NCI-H2227 (cell line): Measurements from ENCODE around the gene SNRNP25.

Experiments used
- DNase-seq: peaks from one replicate; lab custom pipeline; 2025; ENCODE audit not compliant: unreplicated experiment; lab: John Stamatoyannopoulos, UW

The SNRNP25 gene

GRCh38 chr16:62968-63391 is 9.4 kb downstream of the SNRNP25 start:
- no peak for DNase-seq

DNA sequence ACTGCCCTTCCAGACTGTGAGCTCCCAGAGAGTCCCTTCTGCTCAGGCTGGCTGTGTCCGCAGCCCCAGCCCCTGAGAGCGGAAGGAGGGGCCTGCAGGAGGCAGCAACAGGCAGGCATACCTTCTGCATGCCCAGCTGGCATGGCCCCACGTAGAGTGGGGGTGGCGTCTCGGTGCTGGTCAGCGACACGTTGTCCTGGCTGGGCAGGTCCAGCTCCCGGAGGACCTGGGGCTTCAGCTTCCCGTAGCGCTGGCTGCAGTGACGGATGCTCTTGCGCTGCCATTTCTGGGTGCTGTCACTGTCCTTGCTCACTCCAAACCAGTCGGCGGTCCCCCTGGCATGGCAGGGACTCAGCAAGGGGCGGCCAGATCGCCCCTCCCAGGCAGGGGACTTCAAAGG is 9.8 kb downstream of the SNRNP25 start:
- DNase-seq = no peak

GRCh38 chr16:63998-64913 is 10.6 kb downstream of the SNRNP25 start:
- DNase-seq = no peak

DNA sequence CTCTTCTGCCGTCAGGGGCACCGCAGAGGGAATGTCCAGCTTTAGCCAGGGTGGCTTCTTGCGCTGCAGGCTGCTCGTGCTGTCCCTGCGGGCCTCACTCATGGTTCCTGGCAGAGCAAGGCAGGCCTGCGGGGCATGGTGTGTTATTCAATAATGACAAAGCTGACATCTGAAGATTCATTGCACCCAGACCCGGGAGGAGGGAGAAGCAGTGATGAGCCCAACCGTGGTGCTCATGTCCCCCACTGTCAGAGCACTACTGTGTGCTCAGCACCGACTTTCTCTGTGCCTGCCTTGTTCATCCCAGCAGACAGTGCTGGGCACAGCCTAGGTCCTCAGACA is 11.3 kb downstream of the SNRNP25 start:
- no peak for DNase-seq

GRCh38 chr16:65745-66144 is 12.1 kb downstream of the SNRNP25 start:
- DNase-seq = peak; percentile 67

DNA sequence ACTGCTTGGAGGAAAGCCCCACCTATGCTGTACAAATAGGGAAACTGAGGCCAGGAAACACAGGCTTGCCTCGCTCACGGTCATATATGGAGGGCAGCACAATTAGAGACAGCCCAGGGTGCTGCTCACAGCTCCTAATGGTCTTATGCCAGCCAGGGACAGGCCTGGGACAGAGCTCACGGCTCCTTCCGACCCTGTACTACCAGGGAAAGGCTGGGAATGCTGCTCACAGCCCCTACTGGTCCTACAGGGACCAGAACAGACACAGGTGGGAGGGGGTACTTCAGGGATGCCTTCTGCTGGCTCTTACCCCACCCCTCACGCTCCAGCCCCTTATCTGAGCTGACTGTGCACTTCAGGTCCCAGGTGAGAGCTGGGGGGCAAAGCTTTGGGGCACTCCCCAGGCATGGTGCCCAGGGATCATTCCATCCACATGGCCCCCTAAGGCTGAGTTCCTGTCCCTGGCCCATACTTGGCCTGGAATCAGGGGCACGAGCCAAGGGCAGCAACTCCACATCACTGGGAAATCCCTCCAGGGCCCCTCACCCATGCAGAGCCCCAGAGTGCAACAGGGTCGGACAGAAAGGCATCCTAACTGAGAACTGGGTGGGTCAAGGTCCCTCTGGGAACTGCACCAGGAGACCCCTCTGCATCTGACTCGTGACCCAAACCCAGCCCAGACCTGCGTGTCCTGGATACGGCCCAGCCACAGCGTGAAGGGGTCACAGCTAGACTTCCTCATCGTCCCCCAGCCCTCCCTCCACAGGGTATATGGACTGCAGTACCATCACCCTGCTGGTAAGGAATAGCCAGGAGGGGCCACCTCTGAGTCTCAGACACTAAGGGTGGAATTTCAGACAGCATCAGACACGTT is 12.9 kb downstream of the SNRNP25 start:
- DNase-seq = no peak

DNA sequence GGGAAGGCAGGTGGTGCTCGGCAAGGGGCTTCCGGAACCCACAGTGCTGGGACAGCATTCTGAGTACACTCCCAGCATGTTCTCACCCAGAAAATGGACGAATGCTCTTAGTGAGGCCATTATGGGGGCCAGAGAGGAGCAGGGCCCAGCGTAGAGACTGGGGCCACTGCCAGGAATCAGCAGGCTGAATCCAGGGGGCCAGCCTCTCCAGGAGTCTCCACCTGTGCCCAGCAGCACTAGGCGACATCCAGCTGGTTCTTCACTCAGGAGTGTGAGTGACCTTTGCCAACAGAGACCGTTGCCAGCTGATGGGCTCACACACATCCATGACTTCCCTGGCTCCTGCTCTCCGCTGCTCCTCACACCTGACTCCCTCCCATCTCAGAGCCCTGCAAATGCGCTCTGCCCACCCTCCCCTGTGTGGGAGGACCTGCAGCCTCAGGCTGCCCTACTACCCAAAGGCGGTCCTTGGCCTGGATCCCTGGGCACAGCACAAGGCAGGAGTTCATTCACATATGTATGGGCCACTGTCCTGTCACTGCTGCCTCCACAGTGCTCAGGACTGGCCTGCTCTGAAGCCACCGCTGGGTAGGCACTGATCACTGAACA is 13.7 kb downstream of the SNRNP25 start:
- DNase-seq = no peak

DNA sequence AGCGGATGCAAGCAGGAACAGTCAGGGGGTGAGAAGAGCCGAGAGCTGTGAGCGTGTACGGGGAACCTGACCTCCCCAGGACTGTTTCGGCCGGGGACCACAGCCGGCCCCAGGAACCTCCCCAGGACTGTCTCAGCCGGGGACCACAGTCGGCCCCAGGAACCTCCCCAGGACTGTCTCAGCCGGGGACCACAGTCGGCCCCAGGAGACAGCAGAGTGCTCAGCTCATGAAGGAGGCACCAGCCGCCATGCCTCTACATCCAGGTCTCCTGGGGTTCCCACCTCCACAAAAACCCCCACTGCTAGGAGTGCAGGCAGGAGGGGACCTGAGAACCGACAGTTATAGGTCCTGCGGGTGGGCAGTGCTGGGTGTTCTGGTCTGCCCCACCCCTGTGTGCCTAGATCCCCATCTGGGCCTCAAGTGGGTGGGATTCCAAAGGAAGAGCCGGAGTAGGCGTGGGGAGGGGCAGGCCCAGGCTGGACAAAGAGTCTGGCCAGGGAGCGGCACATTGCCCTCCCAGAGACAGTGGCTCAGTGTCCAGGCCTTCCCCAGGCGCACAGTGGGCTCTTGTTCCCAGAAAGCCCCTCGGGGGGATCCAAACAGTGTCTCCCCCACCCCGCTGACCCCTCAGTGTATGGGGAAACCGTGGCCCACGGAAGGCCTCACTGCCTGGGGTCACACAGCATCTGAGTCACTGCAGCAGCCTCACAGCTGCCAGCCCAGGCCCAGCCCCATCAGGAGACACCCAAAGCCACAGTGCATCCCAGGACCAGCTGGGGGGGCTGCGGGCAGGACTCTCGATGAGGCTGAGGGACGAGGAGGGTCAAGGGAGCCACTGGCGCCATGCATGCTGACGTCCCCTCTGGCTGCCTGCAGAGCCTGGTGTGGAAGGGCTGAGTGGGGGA is 14.5 kb downstream of the SNRNP25 start:
- DNase-seq = no peak

DNA sequence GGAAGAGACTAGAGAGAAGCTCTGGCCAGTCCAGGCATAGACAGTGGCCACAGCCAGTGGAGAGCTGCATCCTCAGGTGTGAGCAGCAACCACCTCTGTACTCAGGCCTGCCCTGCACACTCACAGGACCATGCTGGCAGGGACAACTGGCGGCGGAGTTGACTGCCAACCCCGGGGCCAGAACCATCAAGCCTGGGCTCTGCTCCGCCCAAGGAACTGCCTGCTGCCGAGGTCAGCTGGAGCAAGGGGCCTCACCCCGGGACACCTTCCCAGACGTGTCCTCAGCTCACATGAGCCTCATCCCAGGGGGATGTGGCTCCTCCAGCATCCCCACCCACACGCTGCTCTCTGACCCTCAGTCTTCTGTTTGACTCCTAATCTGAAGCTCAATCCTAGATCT is 15.6 kb downstream of the SNRNP25 start:
- no peak for DNase-seq

DNA sequence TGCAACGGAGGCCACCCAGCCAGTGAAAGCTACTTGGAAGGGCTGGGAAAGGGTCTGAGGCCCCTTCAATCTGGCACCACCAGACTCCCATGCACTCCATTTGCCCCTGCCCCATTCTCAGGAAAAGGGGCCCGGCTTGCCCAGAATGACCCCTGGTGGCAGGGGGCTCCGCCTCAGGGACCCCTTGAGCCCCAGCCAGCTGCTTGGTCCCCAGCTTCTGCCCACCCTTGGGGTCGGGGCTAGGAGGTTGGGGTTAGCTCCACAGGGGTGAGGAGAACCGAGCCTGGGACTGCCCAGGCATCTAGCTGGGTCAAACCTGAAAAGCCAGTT is 17.5 kb downstream of the SNRNP25 start:
- DNase-seq = no peak

- DNase-seq = peak; percentile 36
Observed at GRCh38 chr16:71540-72401, 18.1 kb downstream of the SNRNP25 start.

- peak; percentile 30 for DNase-seq
Observed at GRCh38 chr16:72561-73548, 19.2 kb downstream of the SNRNP25 start, which contains the start of gene RHBDF1. Gene RHBDF1, minus strand, starts transcription at chr16:72631. Its CDS starts 7,616 bp downstream, at chr16:65015.

- no peak for DNase-seq
Observed at GRCh38 chr16:74051-74746, 20.6 kb downstream of the SNRNP25 start.

DNA sequence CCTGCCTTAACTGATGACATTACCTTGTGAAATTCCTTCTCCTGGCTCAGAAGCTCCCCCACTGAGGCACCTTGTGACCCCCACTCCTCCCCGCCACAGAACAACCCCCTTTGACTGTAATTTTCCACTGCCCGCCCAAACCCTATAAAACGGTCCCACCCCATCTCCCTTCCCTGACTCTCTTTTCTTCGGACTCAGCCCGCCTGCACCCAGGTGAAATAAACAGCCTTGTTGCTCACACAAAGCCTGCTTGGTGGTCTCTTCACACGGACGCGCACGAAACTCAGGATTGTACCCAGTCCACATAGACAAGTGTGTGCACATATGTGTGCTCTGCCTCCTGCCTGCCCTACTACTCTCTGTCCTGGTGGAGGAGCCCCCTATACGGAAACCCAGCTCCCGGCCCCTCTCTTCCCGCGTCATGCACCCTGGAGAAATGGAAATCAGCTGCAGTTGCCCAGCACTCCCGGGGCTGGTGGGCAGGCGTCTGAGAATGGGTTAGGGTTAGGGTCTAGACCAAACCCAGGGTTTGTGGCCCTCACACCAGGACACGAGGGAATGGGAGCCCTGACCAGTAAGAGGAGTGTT is 21.2 kb downstream of the SNRNP25 start:
- peak; percentile 23 for DNase-seq

- DNase-seq = no peak
Observed at GRCh38 chr16:75580-76501, 22.2 kb downstream of the SNRNP25 start.

DNA sequence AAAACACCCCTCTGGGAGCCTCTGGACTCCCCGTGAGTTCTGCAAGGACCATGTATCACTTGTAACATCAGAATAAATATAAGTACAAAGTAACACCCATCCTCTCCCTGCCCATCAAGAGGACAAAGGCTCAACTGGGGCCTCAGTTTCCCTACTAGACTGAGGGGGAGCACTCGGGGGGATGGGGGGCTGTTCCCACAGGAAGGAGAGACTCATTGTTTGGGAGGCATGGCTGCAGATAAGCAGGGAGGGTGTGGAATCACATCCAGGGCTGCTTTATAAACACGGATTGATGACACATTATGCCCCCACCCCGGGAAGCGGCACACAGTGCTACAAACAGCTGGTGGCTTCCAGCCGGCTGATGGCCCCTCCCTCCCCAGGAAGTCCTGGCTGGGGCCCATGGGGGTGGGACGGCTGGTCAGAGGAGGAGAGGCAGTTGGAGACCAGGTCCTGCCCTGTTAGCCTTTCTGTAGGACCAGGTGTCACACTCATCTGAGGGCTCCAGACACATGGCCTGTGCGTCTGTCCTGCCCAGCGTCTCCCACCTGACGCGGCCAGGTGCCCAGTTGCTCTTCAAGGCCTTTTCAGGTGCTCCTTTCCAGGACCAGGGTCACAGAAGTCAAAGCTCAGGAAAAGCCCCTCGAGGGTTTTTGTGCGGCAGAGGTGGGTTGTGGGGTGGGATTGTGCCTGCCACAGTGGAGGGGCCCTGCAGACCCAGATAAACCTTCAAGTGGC is 23.1 kb downstream of the SNRNP25 start:
- no peak for DNase-seq
